Activated CD4-positive, CD25-positive, alpha-beta regulatory T cell treated with anti-CD3 and anti-CD28 coated beads, Interleukin-2, amount 50 U/mL, for 24 hours (primary cell): Measurements from ENCODE around the gene TBL3.
"Not testable (repeated sequence)": the region's sequence is repeated elsewhere in the genome, so short reads cannot be mapped to it uniquely, and the experiment has no call there.

Experiments
- ATAC-seq, 2 donors: fragments of 150-1000 bp; cut with Tn5 transposase; one replicate each; pipeline ENCODE4 v1.10.0; 2021; ENCODE audit warnings: mild to moderate bottlenecking in 1 of 2, moderate library complexity in 1 of 2

TBL3 gene

GRCh38 chr16:1944612-1945199 is 27.1 kb upstream of the TBL3 start:
- no peak for ATAC-seq

GRCh38 chr16:1945559-1946391 is 26.1 kb upstream of the TBL3 start:
- no peak for ATAC-seq

DNA sequence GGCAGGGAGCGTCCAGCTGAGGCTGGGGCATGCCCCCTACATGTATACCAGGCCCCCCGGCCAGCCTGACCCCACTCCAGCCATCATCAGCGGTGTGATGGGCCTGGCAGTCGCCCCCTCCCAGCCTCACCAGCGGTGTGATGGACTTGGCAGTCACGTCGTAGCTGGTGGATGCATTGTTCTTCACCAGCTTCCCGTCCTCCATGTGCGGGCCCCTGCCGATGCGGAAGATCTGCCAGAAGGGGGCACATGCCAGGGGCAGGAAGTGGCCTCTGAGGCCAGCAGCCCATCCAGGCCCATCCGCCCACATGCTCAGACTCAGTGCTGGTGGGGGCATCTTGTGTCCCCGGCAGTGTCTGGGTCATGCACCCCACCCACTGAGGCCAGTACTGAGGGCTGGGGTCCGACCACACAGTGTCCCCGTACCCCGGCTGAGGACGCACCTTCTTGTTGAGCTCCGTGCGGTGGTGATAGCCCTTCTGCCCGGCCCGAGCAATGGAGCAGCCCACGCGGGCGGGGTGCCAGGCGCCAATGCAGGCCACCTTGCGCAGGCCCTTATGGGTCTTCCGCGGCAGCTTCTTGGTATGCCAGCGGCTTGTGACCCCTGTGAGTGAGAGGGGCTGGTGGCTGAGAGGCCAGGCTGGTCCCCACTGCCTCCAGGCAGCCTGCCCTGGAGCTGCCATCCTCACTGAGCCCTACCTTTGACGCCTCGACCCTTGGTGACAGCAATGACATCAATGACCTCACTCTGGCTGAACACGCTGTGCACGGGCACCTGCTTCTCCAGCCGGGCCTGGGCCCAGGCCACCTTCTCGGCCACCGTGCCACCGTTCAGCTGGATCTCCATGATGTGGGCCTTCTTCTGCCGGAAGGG is 25.1 kb upstream of the TBL3 start:
- no peak for ATAC-seq

GRCh38 chr16:1947369-1947670 is 24.5 kb upstream of the TBL3 start:
- no peak for ATAC-seq

- no peak for ATAC-seq
Measured at GRCh38 chr16:1949507-1949906, 22.3 kb upstream of the TBL3 start.

DNA sequence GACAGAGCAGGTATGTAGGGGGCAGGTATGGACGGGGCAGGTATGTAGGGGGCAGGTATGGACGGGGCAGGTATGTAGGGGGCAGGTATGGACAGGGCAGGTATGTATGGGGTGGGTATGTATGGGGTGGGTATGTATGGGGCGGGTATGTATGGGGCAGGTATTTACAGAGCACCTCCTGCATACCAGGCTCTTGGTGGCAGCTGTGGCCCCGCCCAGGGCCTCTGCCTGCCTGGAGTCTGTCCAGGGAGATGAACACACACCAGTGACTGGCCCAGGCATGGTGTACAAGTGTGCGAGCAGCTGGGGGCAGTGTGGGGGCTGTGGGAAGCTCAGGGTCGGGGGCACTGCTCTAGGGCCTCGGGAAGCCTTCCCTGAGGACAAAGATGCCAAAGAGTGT is 21.8 kb upstream of the TBL3 start:
- no peak for ATAC-seq

GRCh38 chr16:1950559-1950958 is 21.3 kb upstream of the TBL3 start:
- no peak for ATAC-seq

- ATAC-seq, result no peak
Measured at GRCh38 chr16:1953734-1954133, 18.1 kb upstream of the TBL3 start.

GRCh38 chr16:1957434-1958142 is 14.3 kb upstream of the TBL3 start:
- not testable (repeated sequence) for ATAC-seq

DNA sequence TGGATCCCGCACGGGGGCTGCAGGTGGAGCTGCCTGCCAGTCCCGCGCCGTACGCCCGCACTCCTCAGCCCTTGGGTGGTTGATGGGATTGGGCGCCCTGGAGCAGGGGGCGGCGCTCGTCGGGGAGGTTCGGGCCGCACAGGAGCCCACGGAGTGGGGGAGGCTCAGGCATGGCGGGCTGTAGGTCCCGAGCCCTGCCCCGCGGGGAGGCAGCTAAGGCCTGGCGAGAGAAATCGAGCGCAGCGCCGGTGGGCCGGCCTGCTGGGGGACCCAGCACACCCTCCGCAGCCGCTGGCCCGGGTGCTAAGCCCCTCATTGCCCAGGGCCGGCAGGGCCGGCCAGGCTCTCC is 13.7 kb upstream of the TBL3 start:
- not testable (repeated sequence) for ATAC-seq

GRCh38 chr16:1958715-1959268 is 13.1 kb upstream of the TBL3 start:
- no peak for ATAC-seq

GRCh38 chr16:1959269-1960039 is 12.4 kb upstream of the TBL3 start, which contains the start of gene NDUFB10:
NDUFB10 (plus strand) TSS chr16:1959538; CDS start chr16:1959625, 87 bp downstream.
- peak; percentile 74 for ATAC-seq

- ATAC-seq, result peak; percentile 4 to 12
Measured at GRCh38 chr16:1960665-1961630, 10.9 kb upstream of the TBL3 start.

GRCh38 chr16:1961651-1962067 is 10.2 kb upstream of the TBL3 start:
- ATAC-seq, result no peak

DNA sequence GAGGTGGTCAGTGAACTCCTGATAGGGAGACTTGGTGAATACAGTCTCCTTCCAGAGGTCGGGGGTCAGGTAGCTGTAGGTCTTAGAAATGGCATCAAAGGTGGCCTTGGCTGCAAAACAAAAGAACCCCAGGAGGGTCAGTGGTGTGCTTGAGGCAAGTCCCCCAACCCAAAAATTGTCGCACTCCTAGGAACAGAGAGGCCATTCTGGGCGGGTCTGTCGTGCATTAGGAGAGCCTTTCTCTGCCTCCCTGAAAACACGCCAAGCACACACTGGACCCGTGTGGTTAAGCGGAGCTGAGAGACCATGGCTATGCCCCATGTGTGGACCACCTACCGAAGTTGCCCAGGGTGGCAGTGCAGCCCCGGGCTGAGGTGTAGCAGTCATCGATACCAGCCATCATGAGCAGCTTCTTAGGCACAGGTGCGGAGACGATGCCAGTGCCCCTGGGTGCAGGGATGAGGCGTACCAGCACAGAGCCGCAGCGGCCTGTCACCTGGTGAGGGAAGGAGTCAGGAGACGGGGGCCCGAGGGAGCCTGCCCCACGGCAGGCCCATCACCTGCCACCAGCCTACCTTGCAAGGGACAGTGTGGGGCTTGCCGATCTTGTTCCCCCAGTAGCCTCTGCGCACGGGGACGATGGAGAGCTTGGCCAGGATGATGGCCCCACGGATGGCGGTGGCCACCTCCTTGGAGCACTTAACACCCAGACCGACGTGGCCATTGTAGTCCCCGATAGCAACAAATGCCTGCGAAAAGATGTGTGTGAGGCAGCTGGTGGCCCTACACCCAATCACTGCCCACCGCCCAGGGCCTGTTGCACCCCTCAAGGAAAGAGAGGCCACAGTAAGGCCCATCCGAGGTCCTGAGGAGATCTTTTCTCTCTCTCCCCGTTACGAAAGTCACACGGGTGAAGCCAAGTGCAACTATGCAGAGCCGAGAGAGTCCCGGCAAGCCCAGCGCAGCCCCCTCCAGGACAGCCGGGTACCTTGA is 9.4 kb upstream of the TBL3 start:
- ATAC-seq, result not testable (repeated sequence)

DNA sequence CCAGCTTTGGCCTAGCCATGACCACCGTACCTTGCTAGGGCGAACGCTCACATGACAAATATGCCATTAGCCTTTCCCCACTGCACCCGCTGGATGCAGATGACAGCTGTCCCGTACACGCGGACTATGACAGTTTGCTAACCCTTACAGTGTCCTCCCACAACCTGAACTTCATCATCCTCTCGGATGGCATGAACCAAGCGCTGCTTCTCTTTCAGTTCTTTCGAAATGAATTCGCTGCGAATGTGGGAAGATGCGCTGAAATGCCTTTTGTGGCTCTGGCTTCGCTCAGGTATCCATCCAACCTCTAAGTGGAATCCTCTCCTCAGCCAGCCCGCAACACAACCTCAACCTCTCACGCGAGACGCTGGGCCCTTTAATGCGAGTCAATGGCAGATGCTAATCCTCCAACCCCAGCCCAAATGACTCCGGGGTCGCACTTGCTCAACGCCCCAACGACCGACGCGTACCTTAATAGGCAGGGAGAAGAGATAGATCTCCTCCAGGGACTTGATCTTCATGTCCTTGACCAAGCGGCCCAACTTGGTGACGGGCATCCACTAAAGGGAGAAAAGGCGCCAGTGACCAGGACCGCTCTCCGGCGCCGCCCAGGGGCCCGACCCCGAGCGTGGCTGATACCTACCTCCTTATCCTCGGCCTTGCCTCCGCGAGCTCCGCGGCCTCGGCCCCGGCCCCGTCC is 7.9 kb upstream of the TBL3 start:
- peak in 1 of 2 donors; percentile 7 for ATAC-seq

GRCh38 chr16:1964506-1965395 is 7.1 kb upstream of the TBL3 start, which contains the start of gene RPS2:
RPS2 (minus strand) TSS chr16:1964826; CDS start chr16:1964625, 201 bp downstream.
- ATAC-seq, result peak; percentile 84 to 87
